ENCODE measurements around the gene MITF. TPM values are rescaled to one million over a fixed set of nuclear protein-coding genes. Genes with fewer than 3 reads are reported as not detected.

The MITF gene
- total RNA-seq, 3 donors from 2014 or later: 3.2 to 56.1 (median 5.5) TPM

DNA sequence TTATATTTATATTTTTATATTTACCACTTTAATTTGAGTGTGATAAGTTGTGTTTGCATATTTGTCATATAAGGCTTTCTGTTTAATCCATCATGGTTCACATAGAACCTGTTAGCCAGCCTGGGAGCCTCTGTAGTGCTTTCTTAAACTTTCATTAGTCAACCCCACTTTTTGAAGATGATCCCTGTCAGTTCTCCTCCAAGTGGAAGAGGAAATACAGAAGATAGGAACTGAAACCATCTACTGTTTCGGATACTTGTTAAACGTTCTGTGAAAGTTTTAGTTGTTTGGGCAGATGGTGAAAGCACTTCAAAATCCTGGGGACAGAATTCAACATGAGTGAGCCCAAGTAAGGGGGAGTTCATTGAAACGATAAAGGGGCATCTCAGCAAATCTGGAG is 255.7 kb downstream of the MITF start:
- no peak for DNase-seq
- H3K36me3 ChIP-seq (ENCODE audit: low read depth): no peaks in the 10 kb centered on the region
- TF ChIP-seq CTCF (IDR thresholded peaks at IDR 0.05): no peak
- H3K9me3 ChIP-seq: no peaks in the 10 kb centered on the region
- H3K4me3 ChIP-seq: no peak overlapping the region
- no peak for ATAC-seq
- H3K4me1 ChIP-seq (ENCODE audit: low read depth): no peaks in the 10 kb centered on the region
- intact Hi-C loops (cut with DNase I, micrococcal nuclease): no loop called here

DNA sequence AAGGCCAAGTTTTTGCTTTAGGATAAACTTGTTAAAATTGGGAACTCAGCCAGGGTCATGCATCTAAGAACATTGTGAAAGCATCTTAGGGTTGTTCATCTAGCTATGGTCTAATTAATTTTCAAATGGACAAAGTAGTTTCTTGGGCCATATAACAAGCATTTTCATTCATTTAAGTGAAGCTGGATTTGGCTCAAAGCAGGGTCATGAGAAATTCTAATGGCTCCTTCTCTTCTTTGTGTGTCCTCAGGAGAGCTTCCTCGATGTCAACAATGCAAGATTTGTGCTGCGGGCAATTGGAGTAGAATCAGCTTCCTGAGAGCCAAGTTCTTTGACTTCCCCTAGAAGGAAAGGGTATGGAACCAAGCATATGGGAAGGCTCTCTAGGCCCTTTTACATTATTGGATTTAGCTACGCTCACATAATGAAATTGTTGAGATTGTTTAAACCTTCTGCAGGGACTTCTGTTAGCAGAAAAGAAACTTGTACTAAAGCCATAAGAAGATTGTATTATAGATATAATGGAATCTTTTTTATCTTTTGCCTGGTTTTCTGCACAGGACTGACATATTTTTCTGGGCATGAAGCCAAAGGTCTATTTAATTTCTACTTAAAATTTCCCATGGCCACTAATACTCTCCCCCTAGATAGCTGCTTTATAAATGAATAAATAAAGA is 258.5 kb downstream of the MITF start:
- DNase-seq: no peak
- no peaks in the 10 kb centered on the region for H3K36me3 ChIP-seq (ENCODE audit: low read depth)
- H3K9me3 ChIP-seq: no peaks in the 10 kb centered on the region
- intact Hi-C loops (cut with DNase I, micrococcal nuclease): no loop called here
- no peaks in the 10 kb centered on the region for H3K4me1 ChIP-seq (ENCODE audit: low read depth)
- H3K4me3 ChIP-seq: no peak overlapping the region
- no peak for ATAC-seq
- TF ChIP-seq CTCF (IDR thresholded peaks at IDR 0.05): no peak

GRCh38 chr3:69998759-69999139 is 259.5 kb downstream of the MITF start:
- no peak overlapping the region for H3K4me3 ChIP-seq
- H3K36me3 ChIP-seq (ENCODE audit: low read depth): no peaks in the 10 kb centered on the region
- H3K9me3 ChIP-seq: no peaks in the 10 kb centered on the region
- H3K4me1 ChIP-seq (ENCODE audit: low read depth): no peaks in the 10 kb centered on the region
- intact Hi-C loops (cut with DNase I, micrococcal nuclease): no loop called here
- no peak for ATAC-seq
- no peak for TF ChIP-seq CTCF (IDR thresholded peaks at IDR 0.05)
- no peak for DNase-seq

- DNase-seq: no peak
- no peak for ATAC-seq
- Histone ChIP-seq H3K36me3 (ENCODE audit: low read depth) (no peaks in the 10 kb centered on the region), H3K4me1 (ENCODE audit: low read depth) (no peaks in the 10 kb centered on the region), H3K9me3 (no peaks in the 10 kb centered on the region), H3K4me3 (no peak within 1 kb of the TSS)
- intact Hi-C loops (cut with DNase I, micrococcal nuclease): no loop called here
- no peak for TF ChIP-seq CTCF (IDR thresholded peaks at IDR 0.05)
Measured at GRCh38 chr3:69999140-70000027, 260.1 kb downstream of the MITF start, which contains the start of gene SAMMSON. TSS of gene SAMMSON (plus strand) at chr3:69999733.

GRCh38 chr3:70000028-70000410 is 260.8 kb downstream of the MITF start:
- no peak overlapping the region for H3K4me3 ChIP-seq
- TF ChIP-seq CTCF (IDR thresholded peaks at IDR 0.05): no peak

More at GRCh38 chr3:70000028-70000410, 260.8 kb downstream of the MITF start:
- ATAC-seq (no peak), DNase-seq (no peak)
- H3K36me3 ChIP-seq (ENCODE audit: low read depth): no peaks in the 10 kb centered on the region
- H3K4me1 ChIP-seq (ENCODE audit: low read depth): no peaks in the 10 kb centered on the region
- no peaks in the 10 kb centered on the region for H3K9me3 ChIP-seq
- intact Hi-C loops (cut with DNase I, micrococcal nuclease): no loop called here
